Calu3 (cell line): ENCODE data around the gene ELF1. TPM values are rescaled to one million over a fixed set of nuclear protein-coding genes. Genes with fewer than 3 reads are reported as not detected.

ENCODE experiments used
- BruUV-seq: library from RNA; stranded (reverse); fragments of 400-500 nt; replicated peaks from 2 replicates; lab custom pipeline; 2021; lab: Mats Ljungman, UMichigan
- CTCF ChIA-PET: fragments of 300-600 bp; sonication (Branson Sonifier 250); formaldehyde crosslinking; loops from one replicate; lab custom pipeline; 2022; ENCODE audit warnings: antibody characterized with exemption; lab: Charles Lee
- DNase-seq: peaks from one replicate; pipeline ENCODE4 v3.0.0; 2022
- H3K27ac Mint-ChIP-seq: one replicate; pipeline ENCODE4 v1.8.0; 2022; ENCODE audit warnings: mixed read lengths; ENCODE audit not compliant: unreplicated experiment
- H3K27me3 Mint-ChIP-seq: one replicate; pipeline ENCODE4 v1.8.0; 2022; ENCODE audit warnings: mixed read lengths; ENCODE audit not compliant: unreplicated experiment
- H3K36me3 Mint-ChIP-seq: one replicate; pipeline ENCODE4 v1.8.0; 2022; ENCODE audit warnings: mild to moderate bottlenecking, moderate library complexity, mixed read lengths; ENCODE audit not compliant: insufficient read depth, unreplicated experiment
- H3K4me1 Mint-ChIP-seq: one replicate; pipeline ENCODE4 v1.8.0; 2022; ENCODE audit warnings: mild to moderate bottlenecking, low read depth, mixed read lengths; ENCODE audit not compliant: unreplicated experiment
- H3K4me3 Mint-ChIP-seq: one replicate; pipeline ENCODE4 v1.8.0; 2022; ENCODE audit warnings: mild to moderate bottlenecking, low read depth, moderate library complexity, mixed read lengths; ENCODE audit not compliant: unreplicated experiment
- H3K9me3 Mint-ChIP-seq: one replicate; pipeline ENCODE4 v1.8.0; 2022; ENCODE audit warnings: low read depth, mixed read lengths; ENCODE audit not compliant: unreplicated experiment
- intact Hi-C: fragments of 100-400 bp; cut with micrococcal nuclease; formaldehyde crosslinking; loops from one replicate; pipeline ENCODE4 v1.10.0; 2022; ENCODE audit not compliant: unreplicated experiment
- total RNA-seq: library from RNA; stranded (reverse); gene quantifications from 2 replicates; pipeline ENCODE4 v1.2.3, GENCODE V29; 2022
- TF ChIP-seq, protein P1 (sequence below): fragments of 200-600 bp; IDR thresholded peaks from one replicate; pipeline ENCODE4 v1.8.0; 2022; ENCODE audit warnings: antibody characterized with exemption; ENCODE audit not compliant: unreplicated experiment

The ELF1 gene
- total RNA-seq, 1 experiment from 2014 or later = 63.5 TPM

DNA sequence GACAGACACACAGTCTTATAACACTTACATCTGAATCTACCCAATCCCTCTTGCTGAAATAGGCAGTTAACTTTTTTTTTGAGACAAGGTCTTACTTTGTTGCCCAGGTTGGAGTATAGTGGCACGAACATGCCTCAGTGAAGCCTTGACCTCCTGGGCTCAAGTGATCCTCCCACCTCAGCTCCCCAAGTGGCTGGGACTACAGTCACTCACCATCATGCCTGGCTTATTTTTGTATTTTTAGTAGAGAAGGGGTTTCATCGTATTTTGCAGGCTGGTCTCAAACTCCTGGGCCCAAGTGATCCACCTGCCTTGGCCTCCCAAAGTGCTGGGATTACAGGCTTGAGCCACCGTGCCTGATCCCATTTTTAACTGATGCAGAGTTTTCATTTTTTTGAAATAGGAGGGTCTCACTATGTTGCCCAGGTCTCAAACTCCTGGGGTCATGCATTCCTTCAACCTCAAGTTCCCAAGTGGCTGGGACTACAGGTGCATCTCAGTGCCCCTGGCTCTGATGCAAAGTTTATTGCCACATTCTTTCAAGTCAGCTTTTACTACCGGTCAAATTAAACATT, 7.6 kb downstream of the ELF1 start:
- TF ChIP-seq, protein P1, sequence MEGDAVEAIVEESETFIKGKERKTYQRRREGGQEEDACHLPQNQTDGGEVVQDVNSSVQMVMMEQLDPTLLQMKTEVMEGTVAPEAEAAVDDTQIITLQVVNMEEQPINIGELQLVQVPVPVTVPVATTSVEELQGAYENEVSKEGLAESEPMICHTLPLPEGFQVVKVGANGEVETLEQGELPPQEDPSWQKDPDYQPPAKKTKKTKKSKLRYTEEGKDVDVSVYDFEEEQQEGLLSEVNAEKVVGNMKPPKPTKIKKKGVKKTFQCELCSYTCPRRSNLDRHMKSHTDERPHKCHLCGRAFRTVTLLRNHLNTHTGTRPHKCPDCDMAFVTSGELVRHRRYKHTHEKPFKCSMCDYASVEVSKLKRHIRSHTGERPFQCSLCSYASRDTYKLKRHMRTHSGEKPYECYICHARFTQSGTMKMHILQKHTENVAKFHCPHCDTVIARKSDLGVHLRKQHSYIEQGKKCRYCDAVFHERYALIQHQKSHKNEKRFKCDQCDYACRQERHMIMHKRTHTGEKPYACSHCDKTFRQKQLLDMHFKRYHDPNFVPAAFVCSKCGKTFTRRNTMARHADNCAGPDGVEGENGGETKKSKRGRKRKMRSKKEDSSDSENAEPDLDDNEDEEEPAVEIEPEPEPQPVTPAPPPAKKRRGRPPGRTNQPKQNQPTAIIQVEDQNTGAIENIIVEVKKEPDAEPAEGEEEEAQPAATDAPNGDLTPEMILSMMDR = no peak
- no peaks in the 10 kb centered on the region for H3K9me3 Mint-ChIP-seq
- CTCF ChIA-PET = interaction anchor here (0.6 kb wide), 1 partner anchor 43 kb away, joined by 6 read pairs; no protein-coding TSS in a partner anchor
- peaks cover 8% of the 10 kb centered on the region for H3K4me1 Mint-ChIP-seq
- no peaks in the 10 kb centered on the region for H3K27me3 Mint-ChIP-seq
- intact Hi-C loops = no loop called here
- peaks cover 11% of the 10 kb centered on the region for H3K36me3 Mint-ChIP-seq
- DNase-seq = no peak
- H3K4me3 Mint-ChIP-seq = no peak overlapping the region
- no TSS peak for BruUV-seq
- H3K27ac Mint-ChIP-seq = no peak overlapping the region

DNA sequence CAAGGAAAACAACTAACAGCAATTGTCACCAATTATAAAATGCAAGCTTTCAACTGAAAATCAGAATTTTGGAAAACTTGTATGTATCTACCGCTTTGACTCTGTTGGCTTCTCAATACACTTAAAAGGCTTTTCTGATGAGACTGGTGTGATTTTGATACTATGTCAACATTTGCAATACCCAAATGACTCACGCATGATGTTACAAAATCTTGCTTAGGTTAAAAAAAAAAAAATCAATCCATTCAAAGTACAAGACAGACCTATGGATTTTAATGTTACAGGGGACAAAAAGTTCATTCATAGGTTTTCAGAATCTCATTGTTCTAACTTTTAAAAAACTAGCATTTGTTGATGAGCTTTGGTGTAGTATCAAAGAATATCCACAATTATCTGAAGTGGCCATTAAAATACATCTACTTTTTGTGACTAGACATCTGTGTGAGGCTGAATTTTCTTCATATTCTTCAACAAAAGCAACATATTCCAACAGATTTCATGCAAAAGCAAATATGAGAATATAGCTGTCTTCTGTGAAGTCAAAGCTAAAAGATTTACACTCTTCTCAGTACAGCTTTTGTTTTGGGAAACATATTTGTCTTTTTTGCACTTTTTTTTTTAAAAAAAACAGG, 10.7 kb downstream of the ELF1 start:
- peaks cover 24% of the 10 kb centered on the region for H3K36me3 Mint-ChIP-seq
- peaks cover 23% of the 10 kb centered on the region for H3K4me1 Mint-ChIP-seq
- peak overlapping the region; percentile 93 for H3K27ac Mint-ChIP-seq
- H3K27me3 Mint-ChIP-seq = no peaks in the 10 kb centered on the region
- DNase-seq = no peak
- intact Hi-C loops = no loop called here
- TF ChIP-seq, protein P1 = no peak
- H3K4me3 Mint-ChIP-seq = peak overlapping the region; percentile 55
- no TSS peak for BruUV-seq
- H3K9me3 Mint-ChIP-seq = no peaks in the 10 kb centered on the region
- CTCF ChIA-PET = interaction anchor here (0.7 to 1.2 kb wide), 3 partner anchors 12 to 238 kb away, joined by 3 to 6 read pairs (median 3); partner anchors contain the start of gene MRPS31

DNA sequence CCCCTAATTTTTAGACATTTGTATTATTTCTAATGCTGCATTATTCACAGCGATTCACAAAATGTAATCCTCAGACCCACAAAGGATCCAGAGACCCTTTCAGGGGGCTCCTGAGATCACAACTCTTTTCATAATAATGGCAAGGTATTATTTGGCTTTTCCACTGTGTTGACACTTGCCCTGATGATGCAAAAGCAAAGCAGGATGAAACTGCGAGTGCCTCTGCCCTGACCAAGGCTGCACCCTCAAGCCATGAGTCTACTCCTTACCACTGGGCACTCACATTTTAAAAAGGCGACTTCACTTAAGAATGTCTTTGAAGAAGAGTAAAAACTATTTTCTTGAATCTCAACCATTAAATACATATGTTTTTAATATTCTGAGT, 11.4 kb downstream of the ELF1 start:
- CTCF ChIA-PET = interaction anchor here (1.2 kb wide), 2 partner anchors 13 to 237 kb away, joined by 3 to 6 read pairs; partner anchors contain the start of gene MRPS31
- H3K36me3 Mint-ChIP-seq = peaks cover 24% of the 10 kb centered on the region
- H3K4me1 Mint-ChIP-seq = peaks cover 23% of the 10 kb centered on the region
- intact Hi-C loops = no loop called here
- TF ChIP-seq, protein P1 = no peak
- BruUV-seq = no TSS peak
- no peak overlapping the region for H3K4me3 Mint-ChIP-seq
- no peak for DNase-seq
- peak overlapping the region; percentile 93 for H3K27ac Mint-ChIP-seq
- H3K9me3 Mint-ChIP-seq = no peaks in the 10 kb centered on the region
- H3K27me3 Mint-ChIP-seq = no peaks in the 10 kb centered on the region

DNA sequence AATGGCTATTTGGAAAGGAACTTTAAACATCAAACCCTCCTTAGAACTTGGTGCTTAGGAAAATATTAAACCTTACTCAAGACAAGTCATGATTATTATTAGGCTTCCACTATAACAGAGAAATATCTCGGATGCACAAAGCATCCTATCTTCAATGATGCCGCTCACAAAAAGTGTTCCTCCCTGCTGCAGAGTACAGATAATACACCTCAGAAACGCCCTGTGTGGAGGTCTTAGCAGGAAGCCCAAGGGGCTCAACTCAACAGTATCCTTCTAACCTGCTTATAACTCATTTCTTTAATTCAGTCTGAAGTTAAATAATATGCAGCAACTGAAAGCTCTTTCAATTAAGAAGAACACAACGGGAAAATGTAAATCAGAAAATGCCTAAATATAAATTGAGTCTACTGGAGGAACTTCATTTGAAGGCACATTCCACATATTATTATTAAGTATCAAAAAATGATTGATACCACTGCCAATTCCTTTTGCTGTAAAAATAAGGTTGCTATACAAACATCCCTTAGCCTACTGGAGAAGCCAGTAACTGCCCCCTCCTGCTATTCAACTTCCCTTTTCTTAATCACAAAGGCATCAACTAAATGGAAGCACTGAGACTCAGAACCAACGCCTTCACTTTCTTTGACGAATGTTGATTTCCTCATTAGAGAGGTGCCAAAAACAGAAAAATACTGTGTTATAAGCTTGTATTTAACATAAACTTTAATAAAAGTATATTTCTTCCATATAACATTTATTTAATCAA, 12.0 kb downstream of the ELF1 start:
- DNase-seq = no peak
- CTCF ChIA-PET = interaction anchor here (1.2 kb wide), 1 partner anchor 14 kb away, joined by 3 read pairs; no protein-coding TSS in a partner anchor
- TF ChIP-seq, protein P1 = no peak
- Mint-ChIP-seq H3K36me3 (peaks cover 24% of the 10 kb centered on the region), H3K27me3 (no peaks in the 10 kb centered on the region), H3K4me1 (peaks cover 23% of the 10 kb centered on the region), H3K9me3 (no peaks in the 10 kb centered on the region), H3K4me3 (no peak overlapping the region), H3K27ac (peak overlapping the region; percentile 93)
- BruUV-seq = no TSS peak
- intact Hi-C loops = no loop called here
